DMS 273 treated with DMSO at 0.1 percent for 48 hours (cell line): ENCODE data around the gene CCDC3.
"Not testable (repeated sequence)": the region's sequence is repeated elsewhere in the genome, so short reads cannot be mapped to it uniquely, and the experiment has no call there.

Source experiments
- DNase-seq: peaks from one replicate; lab custom pipeline; 2025; lab: John Stamatoyannopoulos, UW

CCDC3 gene

DNA sequence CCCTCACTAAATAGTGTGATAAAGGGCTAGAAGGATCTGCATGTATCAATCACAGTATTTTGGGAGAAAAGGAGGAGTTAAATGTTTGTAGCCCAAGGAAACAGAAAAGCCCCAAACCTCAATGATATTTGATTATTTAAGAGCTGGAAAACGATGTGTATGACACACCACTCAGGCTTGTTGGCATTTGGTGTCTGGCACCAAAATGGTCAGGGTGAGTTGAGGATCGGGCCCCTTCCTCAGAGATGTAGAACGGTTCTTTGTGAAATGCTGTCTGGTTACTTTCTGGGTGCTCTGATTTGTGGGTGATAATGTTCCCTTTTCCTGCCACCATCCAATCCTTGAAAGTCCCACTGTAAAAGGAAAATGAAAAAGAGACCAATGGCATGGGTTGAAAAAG, 113.7 kb downstream of the CCDC3 start:
- no peak for DNase-seq

DNA sequence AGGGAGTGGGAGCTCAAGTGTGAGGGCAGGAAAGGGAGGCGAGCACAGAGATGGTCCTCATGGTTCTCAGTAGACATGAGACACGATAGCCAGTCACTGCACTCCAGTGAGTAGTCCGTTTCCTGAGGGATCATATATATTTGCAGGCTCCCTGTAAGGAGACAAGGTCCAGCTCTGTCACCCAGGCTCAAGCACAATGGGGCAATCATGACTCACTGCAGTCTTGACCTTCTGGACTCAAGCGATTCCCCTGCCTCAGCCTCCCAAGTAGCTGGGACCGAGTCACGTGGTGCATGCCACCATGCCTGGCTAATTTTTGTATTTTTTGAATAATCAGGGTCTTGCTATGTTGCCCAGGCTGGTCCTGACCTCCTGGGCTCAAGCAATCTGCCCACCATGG, 116.7 kb downstream of the CCDC3 start:
- DNase-seq = no peak

DNA sequence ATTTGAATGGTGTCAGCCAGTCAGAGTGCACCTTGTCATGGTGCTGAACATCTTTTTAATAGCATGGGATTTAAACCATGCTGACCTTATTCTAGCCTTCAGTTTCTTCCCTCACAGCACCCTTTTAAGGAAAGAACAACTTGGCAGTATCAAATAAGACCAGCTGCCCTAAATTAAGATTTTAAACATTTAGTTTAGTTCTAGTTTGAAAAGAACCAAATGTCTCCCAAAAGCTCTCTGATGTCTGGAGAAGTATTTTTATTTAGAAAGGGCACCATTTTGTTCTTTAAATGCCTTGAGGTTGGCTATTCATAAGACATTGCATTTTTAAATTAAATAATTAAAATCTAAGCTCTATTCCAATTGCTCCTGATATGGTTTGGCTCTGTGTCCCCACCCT, 121.1 kb downstream of the CCDC3 start:
- DNase-seq = no peak

DNA sequence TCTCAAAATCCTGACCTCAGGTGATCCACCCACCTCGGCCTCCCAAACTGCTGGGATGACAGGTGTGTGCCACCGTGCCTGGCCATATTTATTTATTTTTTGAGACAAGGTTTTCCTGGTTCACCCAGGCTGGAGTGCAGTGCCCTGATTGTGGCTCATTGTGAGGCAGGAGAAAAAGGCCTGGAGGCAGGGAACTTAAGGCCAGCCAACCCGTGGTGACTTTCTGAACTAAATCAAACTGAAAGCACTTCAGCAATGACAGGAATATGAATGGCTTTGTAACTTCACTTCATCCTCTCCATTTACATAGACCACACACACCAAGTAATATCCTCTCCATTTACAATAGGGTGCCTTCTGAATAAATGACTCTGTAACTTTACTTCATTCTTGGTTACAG, 124.4 kb downstream of the CCDC3 start:
- DNase-seq = no peak

DNA sequence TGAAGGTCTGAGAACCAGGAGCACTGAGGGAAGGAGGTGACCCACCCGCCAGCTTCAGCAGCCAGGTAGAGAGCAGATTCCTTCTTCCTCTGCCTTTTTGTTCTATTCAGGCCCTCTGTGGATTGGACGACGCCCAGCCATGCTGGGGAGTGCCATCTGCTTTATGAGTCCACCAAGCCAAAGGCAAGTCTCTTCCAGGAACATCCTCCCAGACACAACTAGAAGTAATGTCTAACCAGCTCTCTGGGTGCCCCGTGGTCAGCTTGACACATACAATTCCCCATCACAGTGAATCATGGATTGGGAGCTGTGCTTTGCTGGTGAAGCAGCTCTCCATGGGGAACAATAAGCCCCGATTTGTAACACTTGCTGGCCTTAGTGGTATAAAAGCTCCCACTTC, 125.2 kb downstream of the CCDC3 start:
- no peak for DNase-seq

DNA sequence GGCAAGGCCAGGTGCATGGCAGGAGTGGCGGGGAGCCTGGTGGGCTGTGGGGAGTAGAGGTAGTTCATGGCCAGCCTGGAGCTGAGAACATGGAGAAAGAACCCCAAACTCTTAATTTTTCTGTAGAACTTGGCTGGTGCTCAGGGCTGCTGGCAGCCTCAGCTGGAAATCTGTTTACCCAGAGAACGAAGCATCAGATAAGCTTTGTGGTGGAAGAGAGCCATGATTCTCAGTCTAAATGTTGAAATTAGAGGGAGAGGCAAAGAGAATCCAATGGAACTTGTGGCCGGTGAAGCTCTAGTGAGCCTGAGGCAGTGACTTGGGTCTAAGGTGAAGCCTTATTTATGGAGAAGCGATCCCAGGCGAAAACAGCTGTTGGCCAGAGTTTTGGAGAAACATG, 126.4 kb downstream of the CCDC3 start:
- no peak for DNase-seq

DNA sequence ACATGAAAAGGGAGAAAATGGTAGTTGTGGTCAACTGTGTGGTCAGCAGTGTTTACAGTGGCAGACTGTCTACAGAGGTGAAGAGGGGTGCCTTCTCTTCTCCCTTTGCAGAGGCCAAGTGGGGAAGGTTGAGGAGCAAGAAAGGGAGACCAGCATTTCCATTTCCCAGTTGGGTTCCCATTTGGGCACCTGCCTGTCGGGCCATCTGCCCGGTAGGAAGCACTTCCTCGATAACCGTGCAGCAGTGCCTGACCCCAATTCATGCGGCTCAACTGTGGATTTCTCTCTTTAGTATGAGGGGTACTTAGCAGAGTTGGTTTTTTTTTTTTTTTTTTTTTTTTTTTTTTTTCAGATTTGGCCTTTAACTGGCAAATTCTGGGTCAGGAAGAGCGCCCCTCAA, 127.0 kb downstream of the CCDC3 start:
- no peak for DNase-seq

DNA sequence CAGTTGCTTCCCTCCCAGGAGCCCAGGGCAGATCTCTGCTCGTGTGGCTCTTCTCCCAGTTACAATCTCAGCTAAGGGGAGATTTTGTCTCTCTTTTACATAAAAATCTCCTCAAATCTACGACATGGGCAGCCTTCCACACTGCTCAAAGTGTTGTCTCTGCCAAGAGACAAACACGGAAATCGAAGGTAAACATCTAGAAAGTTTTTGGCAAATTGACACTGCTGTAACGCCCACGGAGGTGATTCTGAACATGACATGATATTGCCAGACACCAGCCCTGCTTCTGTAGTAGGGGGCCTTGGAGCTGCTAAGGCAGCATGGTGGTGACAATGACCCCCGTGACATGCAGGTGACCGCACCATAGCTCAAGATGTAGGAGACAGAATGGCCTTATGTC, 128.3 kb downstream of the CCDC3 start:
- DNase-seq = no peak

DNA sequence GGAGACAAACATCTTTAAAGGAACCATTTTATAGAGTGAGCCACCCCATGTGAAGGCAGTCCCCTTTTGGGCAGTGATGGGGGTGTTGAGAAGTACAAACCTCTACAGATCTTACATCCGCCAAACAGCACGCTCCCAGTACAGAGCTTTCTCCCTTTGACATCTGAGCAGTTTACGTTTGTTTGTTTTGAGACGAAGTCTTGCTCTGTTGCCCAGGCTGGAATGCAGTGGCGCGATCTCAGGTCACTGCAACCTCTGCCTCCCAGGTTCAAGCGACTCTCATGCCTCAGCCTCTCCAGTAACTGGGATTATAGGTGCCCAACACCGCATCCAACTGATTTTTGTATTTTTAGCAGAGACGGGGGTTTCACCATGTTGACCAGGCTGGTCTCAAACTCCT, 128.9 kb downstream of the CCDC3 start:
- DNase-seq = no peak

DNA sequence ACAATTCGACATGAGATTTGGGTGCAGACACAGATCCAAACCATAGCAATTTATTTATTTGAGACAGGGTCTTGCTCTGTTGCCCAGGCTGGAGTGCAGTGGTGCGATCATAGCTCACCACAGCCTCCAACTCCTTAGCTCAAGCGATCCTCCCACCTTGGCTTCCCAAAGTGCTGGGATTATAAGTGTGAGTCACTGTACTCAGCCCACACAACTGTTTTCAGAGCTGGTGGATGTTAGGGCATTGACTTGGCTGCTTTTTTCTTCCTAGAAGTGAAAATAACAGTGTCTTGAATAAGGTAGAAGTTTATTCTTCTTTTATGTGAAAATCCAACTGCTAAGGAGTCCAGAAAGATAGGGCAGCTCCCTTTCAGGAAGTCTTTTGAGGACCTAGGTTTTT, 132.1 kb downstream of the CCDC3 start:
- DNase-seq = no peak

DNA sequence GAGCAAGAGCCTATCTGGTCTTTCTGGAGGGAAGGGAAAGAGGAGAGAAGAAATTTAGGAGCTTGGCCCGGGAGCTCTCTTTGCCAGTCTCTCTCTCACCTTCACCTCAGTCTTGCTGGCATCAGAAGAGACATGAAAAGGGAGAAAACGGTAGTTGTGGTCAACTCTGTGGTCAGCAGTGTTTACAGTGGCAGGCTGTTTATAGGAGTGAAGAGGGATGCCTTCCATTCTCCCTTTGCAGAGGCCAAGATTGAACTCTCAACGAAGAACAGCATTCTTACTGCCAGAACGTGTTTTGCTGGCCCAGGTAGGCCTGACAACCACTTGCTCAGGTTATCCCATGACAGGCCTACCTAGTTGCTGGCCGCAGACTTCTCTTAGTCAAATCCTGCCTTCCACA, 133.3 kb downstream of the CCDC3 start:
- no peak for DNase-seq

DNA sequence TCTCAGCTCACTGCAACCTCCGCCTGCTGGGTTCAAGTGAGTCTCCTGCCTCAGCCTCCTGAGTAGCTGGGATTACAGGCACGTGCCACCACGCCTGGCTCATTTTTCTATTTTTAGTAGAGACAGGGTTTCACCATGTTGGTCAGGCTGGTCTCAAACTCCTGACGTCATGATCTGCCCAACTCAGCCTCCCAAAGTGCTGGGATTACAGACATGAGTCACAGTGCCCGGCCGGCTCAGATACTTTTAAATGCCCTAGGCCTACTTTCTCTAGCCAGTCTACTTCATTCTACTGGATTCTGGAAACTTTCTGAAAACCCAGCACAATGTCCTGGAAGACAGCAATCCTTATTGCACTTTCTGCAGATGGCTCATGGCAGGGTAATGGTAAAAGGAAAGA, 136.0 kb downstream of the CCDC3 start:
- DNase-seq = not testable (repeated sequence)

DNA sequence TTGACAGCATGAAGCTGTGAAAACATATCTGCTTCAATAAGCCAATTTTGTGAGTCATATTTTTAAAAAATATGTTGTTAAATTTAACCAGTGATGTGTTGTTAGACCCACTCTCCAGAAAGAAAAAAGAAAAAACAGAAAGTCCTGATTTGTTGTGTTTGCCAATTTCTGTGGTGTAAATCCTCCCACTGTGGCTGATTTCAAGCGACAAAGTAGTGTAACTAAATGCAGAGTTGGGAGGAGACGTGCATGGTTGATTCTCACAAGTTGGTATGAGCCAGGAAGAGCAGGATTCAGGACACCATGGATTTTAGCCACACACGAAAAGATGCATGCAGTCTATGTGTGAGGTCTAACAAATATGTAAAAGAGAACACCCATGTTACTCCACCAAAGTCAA, 139.1 kb downstream of the CCDC3 start:
- DNase-seq = no peak

DNA sequence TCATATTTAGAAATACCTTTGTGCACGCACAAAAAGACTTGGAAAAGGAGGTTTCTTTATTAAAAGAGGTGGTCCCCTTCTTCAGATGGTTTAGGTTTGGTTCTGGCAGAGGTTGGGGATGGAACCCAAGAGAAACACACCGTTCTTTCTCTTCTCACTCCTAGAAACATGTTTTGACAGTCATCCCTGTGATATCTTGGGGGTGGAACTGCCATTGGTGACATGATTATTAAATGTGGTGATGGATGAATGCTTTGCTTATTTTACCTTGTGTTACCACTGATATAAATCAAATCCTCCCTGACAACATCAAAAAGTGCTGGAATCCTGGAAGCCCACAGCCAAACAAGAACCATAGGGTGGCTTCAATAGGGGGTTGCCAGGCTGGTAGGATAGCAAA, 146.5 kb downstream of the CCDC3 start:
- no peak for DNase-seq

DNA sequence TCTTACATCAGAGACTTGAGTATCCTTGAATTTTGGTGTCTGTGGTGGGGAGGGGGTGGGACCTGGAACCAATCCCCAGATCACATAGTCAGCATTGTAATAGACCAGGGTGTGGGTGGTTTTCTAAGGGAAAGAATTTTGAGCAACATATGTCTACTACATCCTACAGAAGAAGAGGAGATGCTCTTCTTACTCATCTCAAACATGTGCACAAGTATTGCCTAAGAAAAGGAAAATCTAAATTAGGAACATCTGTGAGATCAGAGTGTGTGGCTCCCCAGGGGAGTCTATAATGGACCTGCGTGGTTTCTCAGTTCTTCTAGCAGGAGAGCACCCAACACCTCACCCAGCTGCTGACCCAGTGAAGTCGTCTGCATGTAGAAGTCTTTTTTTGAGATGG, 148.8 kb downstream of the CCDC3 start:
- no peak for DNase-seq

DNA sequence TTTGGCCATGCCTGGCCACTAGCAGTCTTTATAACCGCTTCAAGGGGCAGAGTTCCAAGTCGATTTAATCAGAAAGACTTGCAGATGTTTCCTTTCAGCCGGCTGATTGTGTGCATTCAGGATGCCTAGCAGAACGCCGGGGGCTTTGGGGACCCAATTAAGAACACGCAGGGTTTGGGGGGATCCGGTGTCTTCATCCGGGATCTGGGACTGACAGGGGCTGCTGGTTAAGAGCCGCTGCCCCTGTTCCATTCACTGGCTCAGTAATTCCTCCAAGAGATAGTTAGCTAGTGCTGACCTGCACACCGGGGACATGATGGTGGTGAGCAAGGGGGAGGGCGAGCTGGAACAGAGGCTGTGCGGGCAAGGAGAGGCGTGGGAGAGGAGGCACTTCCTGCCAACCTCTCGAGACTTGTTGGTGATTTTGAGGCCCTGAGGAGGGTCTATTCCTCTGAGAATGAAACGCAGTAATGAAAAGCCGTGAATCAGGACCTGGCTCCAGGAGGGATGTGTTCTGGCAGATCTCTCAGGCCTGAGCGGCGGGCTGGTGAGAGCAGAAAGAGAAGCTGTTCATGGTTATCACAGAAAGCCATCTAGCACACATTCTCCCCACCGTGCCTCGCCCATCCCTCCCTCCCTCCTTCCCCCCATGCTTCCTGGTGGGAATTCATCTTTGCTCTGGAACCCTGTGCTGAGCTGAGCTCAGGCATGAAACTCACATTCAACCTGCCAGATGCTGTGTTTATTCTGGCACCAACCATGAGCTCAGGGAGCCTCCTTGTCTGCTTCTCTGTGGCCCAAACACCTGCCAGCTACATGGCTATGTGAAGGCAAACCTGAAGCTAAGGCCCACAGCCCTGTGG, 152.0 kb downstream of the CCDC3 start:
- DNase-seq = peak; percentile 13

DNA sequence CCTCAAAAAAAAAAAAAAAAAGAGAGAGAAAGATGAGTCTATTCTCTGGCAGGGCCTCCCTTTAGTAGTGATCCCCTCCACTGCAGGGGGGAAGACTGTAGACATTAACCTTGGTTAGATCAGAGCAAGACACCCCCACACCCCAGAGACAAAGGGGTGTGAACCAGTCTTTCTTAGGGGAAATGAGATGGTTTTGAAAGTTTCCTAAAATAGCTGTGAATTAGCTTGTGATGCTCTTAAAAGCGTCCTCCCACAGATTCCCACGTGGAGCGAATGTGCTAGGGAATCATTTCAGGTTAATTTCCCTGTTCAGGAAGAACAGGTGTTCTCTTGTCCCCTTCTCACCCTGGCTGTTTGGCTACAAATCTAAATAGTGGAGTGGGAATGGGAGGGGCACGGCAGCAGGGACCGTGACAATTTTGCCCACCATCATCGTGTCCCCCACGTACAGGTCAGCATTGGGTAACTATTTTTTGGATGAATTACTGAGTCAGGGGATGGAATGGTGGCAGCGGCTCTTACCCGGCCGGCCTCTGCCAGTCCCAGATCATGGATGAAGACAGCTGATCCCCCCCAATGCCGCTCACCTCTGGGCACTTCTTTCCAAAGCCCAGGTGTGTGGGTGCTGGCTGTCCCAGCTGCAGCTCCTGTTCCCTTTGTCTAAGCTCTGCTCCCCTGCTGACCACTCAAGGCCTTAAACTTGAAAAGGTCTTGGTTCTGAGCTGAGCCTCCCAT, 152.9 kb downstream of the CCDC3 start:
- DNase-seq = no peak

DNA sequence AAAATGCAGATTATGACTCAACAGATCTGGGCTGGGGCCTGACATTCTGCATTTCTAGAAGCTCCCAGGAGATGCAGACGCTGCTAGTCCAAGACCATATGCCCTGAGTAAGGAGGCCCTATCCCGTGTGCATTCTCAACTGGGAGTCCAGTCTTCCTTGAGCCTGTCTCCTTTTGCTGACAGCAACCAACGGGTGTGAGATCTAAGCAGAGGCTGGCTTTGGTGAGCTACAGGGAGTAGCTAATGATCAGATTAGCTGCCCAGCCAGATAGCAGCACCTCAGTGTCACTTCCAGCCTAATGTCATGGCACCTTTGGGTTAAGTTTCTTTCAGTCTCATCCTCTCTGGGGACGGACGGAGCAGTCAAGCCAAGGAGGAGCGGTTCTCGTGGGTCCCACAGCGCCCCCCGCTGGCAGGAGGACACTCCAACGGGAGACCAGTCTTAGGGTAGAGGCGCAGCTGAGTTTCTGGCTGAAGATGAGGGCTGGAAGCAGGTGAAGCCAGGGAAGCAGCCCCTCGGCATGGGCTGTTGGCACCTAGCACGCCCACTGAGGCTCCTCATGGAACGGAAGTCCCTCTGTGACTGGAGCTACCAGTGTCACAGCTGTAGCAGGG, 154.0 kb downstream of the CCDC3 start:
- DNase-seq = no peak

DNA sequence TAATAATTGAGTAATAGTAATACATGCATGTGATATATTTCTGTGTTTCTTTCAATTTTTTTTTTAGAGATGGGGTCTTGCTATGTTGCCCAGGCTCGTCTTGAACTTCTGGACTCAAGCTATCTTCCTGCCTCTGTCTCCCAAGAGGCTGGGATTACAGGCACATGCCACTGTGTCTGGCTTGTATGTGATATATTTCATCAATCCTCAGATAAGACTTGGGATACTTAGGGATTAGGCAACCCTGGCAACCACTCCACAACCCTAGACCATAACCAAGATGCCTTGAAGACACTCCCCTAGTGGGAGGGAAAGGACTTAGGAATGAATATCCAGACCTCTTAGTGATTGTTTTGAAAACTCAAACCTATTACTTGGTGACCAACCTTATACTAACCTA, 154.8 kb downstream of the CCDC3 start:
- no peak for DNase-seq
